ENCODE results near the gene BCKDHA.

The BCKDHA gene

DNA sequence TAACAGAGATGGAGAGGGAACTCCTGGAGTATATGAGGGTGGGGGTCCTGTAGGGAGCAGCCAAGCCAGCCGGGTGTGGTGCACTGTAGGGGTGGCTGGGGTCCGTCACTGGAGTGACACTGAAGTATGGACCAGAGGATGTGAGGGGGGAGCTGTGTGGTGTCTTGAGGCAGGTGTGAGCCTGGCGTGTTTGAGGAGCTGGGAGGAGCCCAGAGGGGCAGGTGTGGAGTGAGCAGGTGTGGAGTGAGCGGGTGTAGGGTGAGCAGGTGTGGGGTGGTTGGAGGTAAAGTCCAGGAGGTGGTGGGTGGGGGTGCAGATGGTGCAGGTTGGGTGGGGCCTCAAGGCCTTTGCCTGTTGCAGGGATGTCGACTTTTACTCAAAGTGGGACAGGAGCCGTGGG, 23.7 kb downstream of the BCKDHA start:
- H4K20me1 ChIP-seq = peaks cover 0 to 20% (median 0%) of the 10 kb centered on the region in 11 experiments; a peak in 2 of 22 replicates
- no peaks in the 10 kb centered on the region for H3K9me3 ChIP-seq (replicated peaks in 1 of 11)
- no peak for TF ChIP-seq Cebpa-rat (IDR thresholded peaks at IDR 0.05)
- H3K9ac ChIP-seq = peak overlapping the region in 8 of 11 experiments; percentile 53 to 76 (median 68); a peak in 11 of 22 replicates
- H3K27me3 ChIP-seq = no peaks in the 10 kb centered on the region
- H3K4me3 ChIP-seq = no peak overlapping the region
- H3K4me1 ChIP-seq = peaks cover 13 to 88% (median 50%) of the 10 kb centered on the region in 10 experiments
- H3K27ac ChIP-seq = peak overlapping the region in 9 of 11 experiments; percentile 60 to 90 (median 83); a peak in 18 of 22 replicates
- peaks cover 78 to 98% (median 94%) of the 10 kb centered on the region in 11 experiments for H3K36me3 ChIP-seq
- H3K4me2 ChIP-seq = peak overlapping the region in 9 of 11 experiments; percentile 45 to 91 (median 76); a peak in 15 of 22 replicates

DNA sequence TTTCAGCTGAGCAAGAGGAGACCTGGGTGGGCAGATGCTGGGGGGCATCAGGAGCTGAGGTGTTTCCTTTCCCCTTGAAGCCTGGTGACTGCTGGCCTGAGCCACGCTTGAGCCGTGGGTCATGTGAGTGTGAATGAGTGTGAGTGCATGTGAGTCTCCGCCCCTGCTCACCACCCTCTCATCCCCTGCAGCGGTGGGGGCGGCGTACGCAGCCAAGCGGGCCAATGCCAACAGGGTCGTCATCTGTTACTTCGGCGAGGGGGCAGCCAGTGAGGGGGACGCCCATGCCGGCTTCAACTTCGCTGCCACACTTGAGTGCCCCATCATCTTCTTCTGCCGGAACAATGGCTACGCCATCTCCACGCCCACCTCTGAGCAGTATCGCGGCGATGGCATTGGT, 24.4 kb downstream of the BCKDHA start:
- H3K36me3 ChIP-seq = peaks cover 73 to 98% (median 89%) of the 10 kb centered on the region in 11 experiments
- H4K20me1 ChIP-seq = peaks cover 0 to 20% (median 0%) of the 10 kb centered on the region in 11 experiments; a peak in 2 of 22 replicates
- H3K27me3 ChIP-seq = no peaks in the 10 kb centered on the region
- TF ChIP-seq Cebpa-rat (IDR thresholded peaks at IDR 0.05) = no peak
- H3K4me3 ChIP-seq = no peak overlapping the region
- H3K27ac ChIP-seq = peak overlapping the region in 4 of 11 experiments; percentile 79 to 85 (median 84); a peak in 5 of 22 replicates
- peak overlapping the region in 4 of 11 experiments; percentile 71 to 91 (median 80); a peak in 7 of 22 replicates for H3K4me2 ChIP-seq
- H3K9ac ChIP-seq = peak overlapping the region in 2 of 11 experiments; percentile 64 to 70; a peak in 3 of 22 replicates
- peaks cover 20 to 90% (median 54%) of the 10 kb centered on the region in 10 experiments for H3K4me1 ChIP-seq
- H3K9me3 ChIP-seq (replicated peaks in 1 of 11) = no peaks in the 10 kb centered on the region

DNA sequence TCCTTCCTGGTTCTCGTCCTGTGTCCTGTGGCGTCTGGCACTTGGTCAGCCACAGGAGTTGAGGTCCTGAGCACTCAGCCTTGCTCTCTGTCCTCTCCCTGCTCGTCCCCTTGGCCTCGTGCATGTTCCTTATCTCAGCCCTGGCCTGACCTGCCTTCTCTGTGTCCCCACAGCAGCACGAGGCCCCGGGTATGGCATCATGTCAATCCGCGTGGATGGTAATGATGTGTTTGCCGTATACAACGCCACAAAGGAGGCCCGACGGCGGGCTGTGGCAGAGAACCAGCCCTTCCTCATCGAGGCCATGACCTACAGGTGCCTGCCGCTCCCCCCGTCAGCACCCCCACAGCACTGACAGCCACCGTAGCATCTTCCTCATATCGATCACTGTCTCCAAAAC, 24.8 kb downstream of the BCKDHA start:
- Histone ChIP-seq H3K4me3 (no peak overlapping the region), H3K27ac (peak overlapping the region in 3 of 11 experiments; percentile 3 to 83 (median 26); a peak in 4 of 22 replicates), H3K4me1 (peaks cover 23 to 91% (median 58%) of the 10 kb centered on the region in 10 experiments), H3K36me3 (peaks cover 68 to 93% (median 85%) of the 10 kb centered on the region in 11 experiments), H3K9ac (no peak overlapping the region; a peak in 1 of 22 replicates), H3K27me3 (no peaks in the 10 kb centered on the region), H4K20me1 (peaks cover 0 to 20% (median 0%) of the 10 kb centered on the region in 11 experiments; a peak in 2 of 22 replicates), H3K4me2 (peak overlapping the region in 3 of 11 experiments; percentile 71 to 84 (median 76); a peak in 7 of 22 replicates), H3K9me3 (replicated peaks in 1 of 11) (no peaks in the 10 kb centered on the region)
- no peak for TF ChIP-seq Cebpa-rat (IDR thresholded peaks at IDR 0.05)

DNA sequence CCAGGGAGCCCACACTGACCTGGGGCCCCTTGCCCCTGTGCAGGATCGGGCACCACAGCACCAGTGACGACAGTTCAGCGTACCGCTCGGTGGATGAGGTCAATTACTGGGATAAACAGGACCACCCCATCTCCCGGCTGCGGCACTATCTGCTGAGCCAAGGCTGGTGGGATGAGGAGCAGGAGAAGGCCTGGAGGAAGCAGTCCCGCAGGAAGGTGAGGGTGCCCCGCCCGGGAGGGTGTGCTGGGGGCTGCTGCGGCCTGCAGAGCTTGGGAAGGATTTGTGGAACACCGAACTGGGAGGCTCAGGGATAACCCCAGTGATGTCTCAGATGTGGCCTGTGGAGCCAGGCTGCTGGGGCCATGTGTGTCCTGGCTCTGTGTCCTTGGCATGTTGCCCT, 25.3 kb downstream of the BCKDHA start:
- no peaks in the 10 kb centered on the region for H3K9me3 ChIP-seq (replicated peaks in 1 of 11)
- peak overlapping the region in 3 of 11 experiments; percentile 3 to 84 (median 76); a peak in 3 of 22 replicates for H3K4me2 ChIP-seq
- no peak overlapping the region for H3K4me3 ChIP-seq
- peaks cover 28 to 92% (median 63%) of the 10 kb centered on the region in 10 experiments for H3K4me1 ChIP-seq
- H3K27ac ChIP-seq = peak overlapping the region in 1 of 11 experiments; percentile 3; a peak in 3 of 22 replicates
- H3K9ac ChIP-seq = no peak overlapping the region; a peak in 1 of 22 replicates
- peaks cover 66 to 88% (median 81%) of the 10 kb centered on the region in 11 experiments for H3K36me3 ChIP-seq
- TF ChIP-seq Cebpa-rat (IDR thresholded peaks at IDR 0.05) = no peak
- H4K20me1 ChIP-seq = peaks cover 0 to 20% (median 0%) of the 10 kb centered on the region in 11 experiments; a peak in 2 of 22 replicates
- no peaks in the 10 kb centered on the region for H3K27me3 ChIP-seq

DNA sequence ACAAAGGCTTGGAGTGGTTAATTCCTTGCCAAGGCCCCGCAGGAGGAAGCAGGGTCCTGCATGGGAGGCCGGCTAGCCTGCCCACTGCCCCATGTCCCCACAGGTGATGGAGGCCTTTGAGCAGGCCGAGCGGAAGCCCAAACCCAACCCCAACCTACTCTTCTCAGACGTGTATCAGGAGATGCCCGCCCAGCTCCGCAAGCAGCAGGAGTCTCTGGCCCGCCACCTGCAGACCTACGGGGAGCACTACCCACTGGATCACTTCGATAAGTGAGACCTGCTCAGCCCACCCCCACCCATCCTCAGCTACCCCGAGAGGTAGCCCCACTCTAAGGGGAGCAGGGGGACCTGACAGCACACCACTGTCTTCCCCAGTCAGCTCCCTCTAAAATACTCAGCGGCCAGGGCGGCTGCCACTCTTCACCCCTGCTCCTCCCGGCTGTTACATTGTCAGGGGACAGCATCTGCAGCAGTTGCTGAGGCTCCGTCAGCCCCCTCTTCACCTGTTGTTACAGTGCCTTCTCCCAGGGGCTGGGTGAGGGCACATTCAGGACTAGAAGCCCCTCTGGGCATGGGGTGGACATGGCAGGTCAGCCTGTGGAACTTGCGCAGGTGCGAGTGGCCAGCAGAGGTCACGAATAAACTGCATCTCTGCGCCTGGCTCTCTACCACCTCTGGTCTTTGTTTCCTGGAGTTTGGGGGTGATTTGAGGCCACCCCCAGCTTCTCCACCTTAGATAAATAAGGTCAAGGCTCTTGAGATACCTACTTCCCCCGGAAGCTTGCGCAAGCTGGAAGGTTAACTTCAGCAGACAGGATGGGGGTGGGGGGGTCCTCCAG, 26.9 kb downstream of the BCKDHA start:
- H3K4me1 ChIP-seq = peaks cover 42 to 92% (median 75%) of the 10 kb centered on the region in 10 experiments
- peak overlapping the region in 5 of 10 experiments; percentile 63 to 75 (median 70); a peak in 9 of 20 replicates for H3K4me3 ChIP-seq
- TF ChIP-seq Cebpa-rat (IDR thresholded peaks at IDR 0.05) = peak in 1 of 11 experiments; percentile 26; a peak in 1 of 22 replicates
- H4K20me1 ChIP-seq = peaks cover 0 to 20% (median 0%) of the 10 kb centered on the region in 11 experiments; a peak in 2 of 22 replicates
- H3K36me3 ChIP-seq = peaks cover 50 to 83% (median 70%) of the 10 kb centered on the region in 11 experiments
- peak overlapping the region in 8 of 11 experiments; percentile 33 to 99 (median 87); a peak in 13 of 22 replicates for H3K4me2 ChIP-seq
- no peaks in the 10 kb centered on the region for H3K27me3 ChIP-seq
- H3K27ac ChIP-seq = peak overlapping the region in 8 of 11 experiments; percentile 28 to 89 (median 78); a peak in 13 of 22 replicates
- H3K9ac ChIP-seq = peak overlapping the region in 10 of 11 experiments; percentile 9 to 94 (median 78); a peak in 16 of 22 replicates
- H3K9me3 ChIP-seq (replicated peaks in 1 of 11) = no peaks in the 10 kb centered on the region

DNA sequence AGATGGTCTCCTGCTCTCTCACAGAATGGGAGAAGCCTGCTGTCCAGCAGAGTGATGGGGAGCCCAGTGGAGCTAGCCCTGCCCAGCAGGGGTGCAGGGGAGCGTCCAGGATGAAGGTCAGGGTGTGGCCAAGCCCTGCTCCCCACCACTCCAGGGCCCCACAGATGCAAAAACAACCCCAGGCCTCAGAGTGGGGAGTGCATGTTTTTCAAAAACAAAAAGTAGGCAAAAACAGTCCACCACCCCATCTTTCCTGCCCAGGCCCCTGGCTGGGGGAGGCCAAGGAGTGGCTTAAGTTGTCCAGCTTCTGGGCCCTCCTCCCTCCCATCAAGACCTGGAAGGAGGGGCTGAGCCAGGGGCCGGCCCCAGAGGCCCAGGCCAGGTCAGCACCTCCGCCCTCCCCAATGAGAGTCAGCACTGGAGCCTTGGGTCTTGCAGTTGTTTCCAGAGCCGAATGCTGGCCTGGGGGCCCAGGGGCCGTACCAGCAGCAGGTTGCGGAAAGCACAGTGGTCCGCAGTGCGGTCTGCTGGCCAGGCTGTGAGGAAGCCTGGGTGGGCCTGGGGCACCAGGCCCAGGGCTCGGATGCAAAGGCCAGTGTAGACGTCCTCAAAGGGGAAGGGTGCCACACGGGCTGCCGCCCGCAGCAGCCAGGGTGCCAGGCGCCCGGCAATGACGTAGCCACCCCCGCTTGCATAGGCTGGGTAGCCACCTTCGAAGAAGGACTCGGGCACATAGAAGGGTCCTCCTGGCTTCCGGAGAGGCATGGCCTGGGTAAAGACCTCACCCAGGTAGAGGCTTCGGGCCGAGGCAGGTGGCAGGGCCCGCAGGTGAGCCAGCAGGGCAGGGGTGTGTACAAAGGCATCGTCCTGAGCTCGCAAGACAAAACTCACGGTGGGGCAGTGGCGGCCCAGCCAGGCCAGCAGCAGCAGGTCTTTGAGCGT, 27.8 kb downstream of the BCKDHA start:
- peak overlapping the region in 10 of 11 experiments; percentile 9 to 94 (median 78); a peak in 17 of 22 replicates for H3K9ac ChIP-seq
- peaks cover 39 to 92% (median 75%) of the 10 kb centered on the region in 10 experiments for H3K4me1 ChIP-seq
- TF ChIP-seq Cebpa-rat (IDR thresholded peaks at IDR 0.05) = no peak
- H3K9me3 ChIP-seq (replicated peaks in 1 of 11) = no peaks in the 10 kb centered on the region
- H3K4me2 ChIP-seq = peak overlapping the region in 8 of 11 experiments; percentile 33 to 99 (median 94); a peak in 13 of 22 replicates
- peak overlapping the region in 5 of 10 experiments; percentile 63 to 75 (median 70); a peak in 10 of 20 replicates for H3K4me3 ChIP-seq
- H3K36me3 ChIP-seq = peaks cover 45 to 84% (median 61%) of the 10 kb centered on the region in 11 experiments
- peak overlapping the region in 8 of 11 experiments; percentile 28 to 89 (median 78); a peak in 13 of 22 replicates for H3K27ac ChIP-seq
- peaks cover 0 to 20% (median 0%) of the 10 kb centered on the region in 11 experiments; a peak in 2 of 22 replicates for H4K20me1 ChIP-seq
- no peaks in the 10 kb centered on the region for H3K27me3 ChIP-seq

DNA sequence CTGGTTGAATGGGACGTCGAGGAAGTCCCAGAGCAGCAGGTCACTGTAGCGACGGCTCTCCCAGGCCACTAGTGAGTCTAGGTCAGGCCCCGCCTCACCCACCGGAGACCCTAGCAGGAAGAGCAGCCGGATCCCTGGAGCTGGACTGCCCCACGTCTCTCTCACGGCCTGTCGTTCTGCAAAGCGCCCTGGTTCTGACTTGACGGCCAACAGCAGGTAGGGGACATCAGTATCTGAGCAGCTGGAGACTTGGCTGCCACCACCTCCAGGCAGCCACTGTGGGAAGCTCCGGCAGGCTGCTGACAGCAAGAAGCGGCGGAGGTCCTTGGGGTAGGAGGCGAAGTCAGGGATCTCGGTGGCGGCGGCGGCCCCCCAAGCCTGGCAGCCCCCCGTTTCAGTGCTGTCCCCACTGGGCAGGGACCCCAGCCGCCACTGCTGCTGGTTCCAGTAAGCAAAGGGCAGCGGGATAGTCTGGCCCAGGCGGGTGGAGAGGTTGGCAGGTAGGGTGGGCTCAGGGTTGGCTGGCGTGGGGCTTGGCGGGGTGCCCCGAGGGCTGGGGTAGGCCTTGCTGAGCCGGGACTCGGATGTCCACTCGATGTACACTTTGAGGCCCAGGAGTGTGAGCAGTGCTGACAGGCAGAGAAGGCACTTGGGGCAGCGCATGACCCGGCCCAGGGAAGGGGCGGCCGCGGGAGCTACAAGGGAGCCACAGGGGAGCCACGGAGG, 28.7 kb downstream of the BCKDHA start:
- no peaks in the 10 kb centered on the region for H3K27me3 ChIP-seq
- no peaks in the 10 kb centered on the region for H3K9me3 ChIP-seq (replicated peaks in 1 of 11)
- peaks cover 45 to 84% (median 57%) of the 10 kb centered on the region in 11 experiments for H3K36me3 ChIP-seq
- H3K9ac ChIP-seq = peak overlapping the region; percentile 70 to 94 (median 77)
- peaks cover 41 to 92% (median 75%) of the 10 kb centered on the region in 10 experiments for H3K4me1 ChIP-seq
- peak overlapping the region in 7 of 10 experiments; percentile 53 to 75 (median 66); a peak in 13 of 20 replicates for H3K4me3 ChIP-seq
- H3K4me2 ChIP-seq = peak overlapping the region; percentile 81 to 99 (median 95); a peak in 21 of 22 replicates
- no peak for TF ChIP-seq Cebpa-rat (IDR thresholded peaks at IDR 0.05)
- peak overlapping the region in 10 of 11 experiments; percentile 74 to 89 (median 84); a peak in 19 of 22 replicates for H3K27ac ChIP-seq
- peaks cover 0 to 20% (median 0%) of the 10 kb centered on the region in 11 experiments; a peak in 3 of 22 replicates for H4K20me1 ChIP-seq
